GM19324 (cell line): ENCODE measurements around the gene HES5.

ENCODE experiments used
- ATAC-seq: cut with Tn5 transposase; IDR thresholded peaks from one replicate; pipeline ENCODE4 v1.9.1; 2021; ENCODE audit warnings: mild to moderate bottlenecking, moderate library complexity; ENCODE audit not compliant: unreplicated experiment, low FRiP score

The HES5 gene

DNA sequence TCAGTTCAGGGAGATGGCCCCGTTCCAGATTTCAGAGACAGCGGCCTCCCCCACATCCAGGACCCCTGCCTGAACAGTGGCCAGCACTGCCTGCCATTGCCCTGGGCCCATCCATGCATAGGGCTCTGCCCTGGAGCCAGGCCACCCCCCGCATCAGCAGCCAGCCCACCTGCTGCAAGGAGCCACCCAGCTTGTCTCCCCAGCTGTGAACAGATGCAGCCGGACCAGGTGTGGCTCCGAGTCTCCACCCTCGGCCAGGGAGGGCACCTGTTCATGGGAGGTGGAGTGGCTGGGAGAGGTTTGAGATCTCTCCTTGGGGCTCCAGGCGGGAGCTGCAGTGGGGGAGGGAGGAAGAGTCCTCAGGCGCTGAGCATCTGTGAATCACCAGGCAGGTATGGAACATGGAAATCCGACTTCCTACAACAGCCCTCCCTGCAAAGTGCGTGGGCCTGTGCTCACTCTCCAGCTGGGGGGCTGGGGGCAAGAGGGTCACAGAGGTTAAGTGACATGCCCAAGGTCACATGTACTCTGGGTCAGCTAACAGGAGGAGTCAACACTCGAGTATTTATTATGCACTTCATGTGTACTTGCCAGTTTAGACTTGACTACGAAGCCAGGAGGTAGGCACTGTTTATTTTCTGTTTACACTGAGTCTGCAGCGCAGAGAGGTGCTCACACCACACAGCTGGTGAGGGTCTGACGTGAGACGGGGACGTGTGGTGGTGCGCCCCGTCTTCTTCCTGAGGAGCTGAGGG, 4.8 kb upstream of the HES5 start:
- no peak for ATAC-seq

DNA sequence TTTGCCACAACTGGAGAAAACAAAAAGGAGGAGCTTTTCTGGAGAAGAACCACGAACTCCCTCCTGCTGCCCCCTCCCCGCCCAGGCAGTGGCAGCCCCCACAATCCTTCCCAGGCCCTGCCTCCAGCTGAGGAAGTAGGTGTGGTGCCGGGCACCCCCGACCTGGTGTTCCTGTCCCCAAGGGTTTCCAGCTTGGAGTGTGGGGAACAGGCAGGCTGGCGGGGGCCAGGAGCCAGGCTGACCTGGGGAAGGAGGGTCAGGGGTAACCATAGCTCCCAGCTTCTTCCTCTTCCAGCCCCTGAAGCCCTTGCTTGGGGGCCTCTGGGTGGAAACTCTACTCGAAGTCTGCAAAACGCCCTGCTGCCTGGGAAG, 4.2 kb upstream of the HES5 start:
- ATAC-seq: no peak

DNA sequence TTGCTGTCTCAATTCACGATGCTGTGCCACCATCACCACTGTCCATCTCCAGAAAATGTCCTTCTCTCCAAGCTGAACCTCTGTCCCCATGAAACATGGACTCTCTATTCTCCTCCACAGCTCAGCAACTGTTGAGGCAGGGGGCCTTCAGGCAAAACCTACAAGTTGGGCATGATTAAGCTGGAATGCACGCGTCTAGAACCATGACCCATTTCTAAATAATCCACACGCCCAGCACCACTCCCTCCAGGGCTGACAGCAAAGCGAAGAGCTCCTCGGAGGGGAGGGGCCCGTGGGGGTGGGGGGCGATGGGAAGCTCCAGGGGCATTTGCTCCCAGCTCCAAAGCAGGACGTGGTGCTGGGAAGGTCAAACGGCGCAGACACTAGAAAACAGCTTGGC, 3.3 kb upstream of the HES5 start:
- no peak for ATAC-seq

GRCh38 chr1:2532485-2533160, 2.6 kb upstream of the HES5 start:
- ATAC-seq: no peak

GRCh38 chr1:2530513-2531361, 674 bp upstream of the HES5 start:
- no peak for ATAC-seq

DNA sequence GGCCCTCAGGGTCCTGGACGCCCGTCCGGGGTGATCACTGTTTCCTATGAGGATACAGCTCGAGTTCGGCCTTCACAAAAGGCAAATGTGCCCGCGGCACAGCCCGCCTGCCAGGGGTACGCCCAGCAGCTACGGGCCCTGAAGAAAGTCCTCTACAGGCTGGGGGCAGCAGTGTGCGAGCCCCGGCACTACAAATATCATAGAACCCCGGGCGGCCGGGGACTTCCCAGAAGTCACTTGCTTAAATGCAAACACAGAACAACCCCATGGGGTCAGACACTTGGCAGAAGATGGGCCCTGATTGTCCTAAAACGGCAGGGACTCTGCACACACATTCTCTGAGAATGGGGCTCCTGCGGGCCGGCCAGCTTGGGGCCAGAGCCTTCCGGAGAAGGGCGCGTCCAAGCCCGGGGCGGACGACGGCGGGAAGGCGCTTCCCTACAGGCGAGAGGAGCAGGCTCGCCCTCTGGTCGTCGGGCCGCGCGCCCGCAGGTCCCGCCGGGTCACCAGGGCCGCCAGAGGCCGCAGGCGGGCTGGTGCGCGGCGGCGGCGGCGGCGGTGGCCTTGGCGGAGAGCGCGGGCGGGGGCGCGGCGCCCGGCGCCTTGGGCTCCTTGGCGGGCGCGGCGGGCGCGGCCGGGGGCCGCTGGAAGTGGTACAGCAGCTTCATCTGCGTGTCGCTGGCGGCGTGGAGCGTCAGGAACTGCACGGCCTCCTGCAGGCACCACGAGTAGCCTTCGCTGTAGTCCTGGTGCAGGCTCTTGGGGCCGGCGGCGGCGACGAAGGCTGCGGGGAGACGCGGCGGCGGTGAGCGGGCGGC, 888 bp downstream of the HES5 start:
- no peak for ATAC-seq

DNA sequence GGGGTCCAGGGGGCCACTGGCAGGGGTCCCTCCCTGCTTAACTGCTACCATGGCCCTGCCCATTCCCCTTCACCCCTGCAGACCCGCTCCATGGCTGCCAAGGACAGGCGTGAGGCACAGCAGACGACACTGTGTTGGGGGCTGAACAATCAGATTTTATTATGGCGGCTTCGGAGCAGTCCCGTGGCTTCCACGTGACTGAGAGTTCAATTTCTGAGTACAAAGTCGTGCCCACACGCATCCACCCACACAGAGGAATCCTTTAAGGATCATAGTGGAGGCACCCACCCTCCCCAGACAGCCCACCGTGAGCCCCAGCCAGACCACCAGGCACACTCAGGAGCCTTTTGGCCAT, 1.5 kb downstream of the HES5 start:
- ATAC-seq: no peak

- ATAC-seq: no peak
Measured at GRCh38 chr1:2528016-2528415, 2.0 kb downstream of the HES5 start.

- no peak for ATAC-seq
Measured at GRCh38 chr1:2527556-2527860, 2.6 kb downstream of the HES5 start.

GRCh38 chr1:2526824-2527555, 3.1 kb downstream of the HES5 start:
- ATAC-seq: peak; percentile 14

DNA sequence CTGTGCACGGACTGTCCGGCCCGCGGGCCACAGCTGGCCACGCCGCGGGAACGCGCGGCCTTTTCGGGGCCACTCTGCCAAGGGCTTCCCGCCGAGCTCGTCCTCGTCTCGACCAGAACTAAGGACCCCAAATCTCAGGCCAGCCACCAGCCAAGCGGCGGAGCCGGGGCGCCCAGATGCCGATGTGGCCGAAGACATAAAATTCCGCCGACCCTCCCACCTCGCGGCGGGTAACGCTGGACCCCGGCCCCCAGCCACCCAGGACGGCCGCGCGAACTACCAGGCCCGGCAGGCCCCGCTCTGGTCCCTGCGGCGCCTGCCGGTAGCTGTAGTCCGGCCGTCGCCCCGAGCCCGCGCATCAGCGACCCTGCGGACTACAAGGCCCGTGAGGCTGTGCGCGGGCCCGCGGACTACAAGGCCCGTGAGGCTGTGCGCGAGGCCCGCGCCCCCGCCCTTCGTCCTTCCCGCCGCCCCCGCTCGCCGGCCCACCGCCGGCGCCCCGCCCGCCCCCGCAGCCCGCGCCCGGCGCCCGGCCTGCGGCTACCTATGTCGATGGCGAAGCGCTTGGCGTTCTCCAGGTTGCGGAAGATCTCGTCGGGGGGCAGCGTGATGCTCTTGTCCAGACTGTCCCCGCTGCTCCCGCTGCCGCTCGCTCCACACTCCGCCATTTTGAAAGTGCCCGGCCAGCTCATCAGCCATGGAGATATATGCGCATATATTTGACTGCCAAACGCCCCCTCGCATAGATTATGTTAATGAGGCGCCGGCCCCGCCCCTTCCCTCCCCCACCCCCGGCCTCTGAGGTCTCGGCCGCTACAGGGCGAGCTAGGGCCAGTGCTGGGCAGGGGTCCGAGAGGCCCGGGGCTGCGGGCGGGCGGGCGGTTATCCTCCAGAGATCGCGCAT, 3.9 kb downstream of the HES5 start, which contains the start of gene PANK4:
Gene PANK4, minus strand, starts transcription at position 677 of the 904 bp plus-strand sequence. Its CDS starts 9 bp downstream, at position 668.
- peak; percentile 88 for ATAC-seq

GRCh38 chr1:2525572-2525919, 4.5 kb downstream of the HES5 start:
- ATAC-seq: no peak

GRCh38 chr1:2523891-2524609, 6.0 kb downstream of the HES5 start:
- no peak for ATAC-seq

DNA sequence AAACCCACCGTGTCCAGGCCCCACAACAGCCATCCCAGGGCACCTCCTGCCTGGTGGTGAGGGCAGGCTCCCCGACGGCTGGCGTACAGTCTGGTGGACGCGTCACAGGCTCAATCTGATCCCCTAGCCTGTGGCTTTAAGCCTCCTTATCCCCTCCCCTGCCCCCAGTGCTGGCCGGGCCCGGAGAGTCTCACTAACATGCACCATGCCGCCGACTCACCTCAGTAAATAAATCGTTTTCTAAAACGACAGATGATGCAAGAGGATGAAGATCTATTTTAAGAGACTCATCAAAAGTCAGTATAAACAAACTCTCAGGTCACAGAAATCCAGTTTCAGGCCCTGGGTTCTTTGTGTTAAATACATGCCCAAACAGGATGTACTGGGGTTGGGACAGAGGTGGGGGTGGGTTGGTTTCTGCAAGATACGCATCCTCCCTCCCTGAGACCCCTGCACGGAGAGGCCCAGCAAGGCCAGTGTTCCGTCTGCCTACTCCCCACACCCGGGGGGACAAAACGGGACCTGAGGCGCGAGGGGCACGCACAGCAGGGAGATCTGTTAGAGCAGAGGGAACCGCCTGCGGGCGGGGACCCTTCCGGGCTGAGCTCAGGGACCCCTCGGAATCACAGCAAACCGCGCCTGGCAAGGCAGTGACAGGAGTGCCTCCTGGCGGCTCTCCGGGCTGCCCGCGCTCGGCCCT, 6.7 kb downstream of the HES5 start:
- ATAC-seq: no peak

GRCh38 chr1:2522230-2522629, 7.8 kb downstream of the HES5 start:
- no peak for ATAC-seq

DNA sequence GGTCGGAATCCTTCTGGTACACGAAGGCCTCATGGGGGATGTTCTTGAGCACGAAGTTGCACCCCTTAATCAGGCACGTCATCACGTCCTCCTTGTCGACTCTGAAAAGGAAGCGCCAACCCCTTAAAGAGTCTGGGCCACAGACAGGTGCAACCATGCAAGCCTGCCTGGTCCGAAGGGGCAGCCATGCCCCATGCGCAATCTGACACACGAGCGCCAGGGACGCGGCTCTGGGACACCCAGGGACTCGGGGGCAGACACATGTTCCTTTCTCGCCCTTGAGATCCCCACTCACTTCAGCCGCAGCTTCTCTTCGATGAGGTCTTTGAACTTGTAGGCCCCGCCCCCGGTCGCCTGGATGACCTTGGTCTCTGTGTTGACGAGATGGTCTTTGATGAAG, 9.3 kb downstream of the HES5 start:
- ATAC-seq: no peak

GRCh38 chr1:2520206-2520605, 9.9 kb downstream of the HES5 start:
- ATAC-seq: no peak

GRCh38 chr1:2519729-2520128, 10.3 kb downstream of the HES5 start:
- ATAC-seq: no peak
